OCI-LY1 (cell line): Measurements from ENCODE around the gene FKBP15.

ENCODE experiments used
- CTCF ChIP-seq: fragments of 200-600 bp; sonication (generic), shearing (Covaris generic); IDR thresholded peaks from 2 replicates; pipeline ENCODE4 v1.5.1; 2017; ENCODE audit warnings: mild to moderate bottlenecking, antibody characterized with exemption, low read length, moderate library complexity, mixed read lengths
- EZH2 ChIP-seq: fragments of 200-600 bp; sonication (generic), shearing (Covaris generic); IDR thresholded peaks from 2 replicates; pipeline ENCODE4 v1.8.0; 2017; ENCODE audit warnings: borderline replicate concordance, mixed run types, mild to moderate bottlenecking, antibody characterized with exemption, low read length, moderate library complexity, mixed read lengths

GRCh38 chr9:113199683-113200329 is 21.3 kb downstream of the FKBP15 start:
- TF ChIP-seq CTCF = no peak
- TF ChIP-seq EZH2 = no peak
